ENCODE data around the gene PI4K2B.

The PI4K2B gene

DNA sequence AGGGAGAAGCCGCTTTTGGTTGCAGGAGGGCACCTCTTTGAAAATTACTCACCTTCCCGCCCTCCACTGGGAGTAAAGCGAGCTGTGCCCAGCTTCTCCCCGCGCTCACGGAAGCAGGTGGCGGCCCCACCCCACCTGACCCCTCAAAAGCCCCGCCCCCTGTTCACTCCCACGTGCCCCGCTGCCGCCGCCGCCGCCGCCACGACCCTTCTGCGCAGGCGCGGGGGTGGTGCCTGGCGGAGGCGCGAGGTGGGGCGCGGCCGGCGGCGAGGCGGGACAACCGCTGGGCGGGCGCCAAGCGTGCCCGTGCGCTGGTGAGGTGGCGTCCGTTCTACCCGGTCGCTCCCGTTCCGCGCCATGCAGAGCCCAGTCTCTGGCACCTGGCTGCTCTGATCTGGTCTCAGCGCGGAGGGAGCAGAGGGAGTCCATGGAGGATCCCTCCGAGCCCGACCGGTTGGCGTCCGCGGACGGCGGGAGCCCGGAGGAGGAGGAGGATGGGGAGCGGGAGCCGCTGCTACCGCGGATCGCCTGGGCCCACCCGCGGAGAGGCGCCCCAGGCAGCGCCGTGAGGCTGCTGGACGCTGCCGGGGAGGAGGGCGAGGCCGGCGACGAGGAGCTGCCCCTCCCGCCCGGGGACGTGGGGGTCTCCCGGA, at the start of gene PI4K2B:
Gene PI4K2B, plus strand, starts transcription at position 297 of the 653 bp plus-strand sequence. Its CDS starts 131 bp downstream, at position 428.
- TF ChIP-seq EZH2phosphoT487 (IDR thresholded peaks at IDR 0.05; ENCODE audit: borderline replicate concordance, low read length), result no peak
- TF ChIP-seq, protein P1, sequence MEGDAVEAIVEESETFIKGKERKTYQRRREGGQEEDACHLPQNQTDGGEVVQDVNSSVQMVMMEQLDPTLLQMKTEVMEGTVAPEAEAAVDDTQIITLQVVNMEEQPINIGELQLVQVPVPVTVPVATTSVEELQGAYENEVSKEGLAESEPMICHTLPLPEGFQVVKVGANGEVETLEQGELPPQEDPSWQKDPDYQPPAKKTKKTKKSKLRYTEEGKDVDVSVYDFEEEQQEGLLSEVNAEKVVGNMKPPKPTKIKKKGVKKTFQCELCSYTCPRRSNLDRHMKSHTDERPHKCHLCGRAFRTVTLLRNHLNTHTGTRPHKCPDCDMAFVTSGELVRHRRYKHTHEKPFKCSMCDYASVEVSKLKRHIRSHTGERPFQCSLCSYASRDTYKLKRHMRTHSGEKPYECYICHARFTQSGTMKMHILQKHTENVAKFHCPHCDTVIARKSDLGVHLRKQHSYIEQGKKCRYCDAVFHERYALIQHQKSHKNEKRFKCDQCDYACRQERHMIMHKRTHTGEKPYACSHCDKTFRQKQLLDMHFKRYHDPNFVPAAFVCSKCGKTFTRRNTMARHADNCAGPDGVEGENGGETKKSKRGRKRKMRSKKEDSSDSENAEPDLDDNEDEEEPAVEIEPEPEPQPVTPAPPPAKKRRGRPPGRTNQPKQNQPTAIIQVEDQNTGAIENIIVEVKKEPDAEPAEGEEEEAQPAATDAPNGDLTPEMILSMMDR (IDR thresholded peaks at IDR 0.05; ENCODE audit: low read depth, low read length, poor library complexity, severe bottlenecking), result no peak
- peaks cover 34% of the 10 kb centered on the region for H3K36me3 ChIP-seq (ENCODE audit: control insufficient read depth, low read length)
- peaks cover 12% of the 10 kb centered on the region for H3F3A ChIP-seq (ENCODE audit: control insufficient read depth, insufficient read depth)
- H3K4me3 ChIP-seq (ENCODE audit: low read length), result peak within 1 kb of the TSS; percentile 89
- H3K4me1 ChIP-seq (ENCODE audit: control insufficient read depth, low read length), result peaks cover 43% of the 10 kb centered on the region
- peak within 1 kb of the TSS; percentile 82 for H3K27ac ChIP-seq (ENCODE audit: low read depth, low read length)
- peak within 1 kb of the TSS; percentile 87 for H3K4me2 ChIP-seq (ENCODE audit: low read length)
- peaks cover 4% of the 10 kb centered on the region for H4K20me1 ChIP-seq (ENCODE audit: control insufficient read depth, insufficient read depth, low read depth, low read length)
- peaks cover 51% of the 10 kb centered on the region for H3K79me2 ChIP-seq (ENCODE audit: control insufficient read depth, low read length)
- no peaks in the 10 kb centered on the region for H3K27me3 ChIP-seq (ENCODE audit: control insufficient read depth, low read length)
- peaks cover 21% of the 10 kb centered on the region for H3K9me3 ChIP-seq (ENCODE audit: control insufficient read depth, insufficient read depth, low read length)
- H3K9me2 ChIP-seq (replicated peaks; ENCODE audit: control insufficient read depth, low read length), result no peaks in the 10 kb centered on the region

DNA sequence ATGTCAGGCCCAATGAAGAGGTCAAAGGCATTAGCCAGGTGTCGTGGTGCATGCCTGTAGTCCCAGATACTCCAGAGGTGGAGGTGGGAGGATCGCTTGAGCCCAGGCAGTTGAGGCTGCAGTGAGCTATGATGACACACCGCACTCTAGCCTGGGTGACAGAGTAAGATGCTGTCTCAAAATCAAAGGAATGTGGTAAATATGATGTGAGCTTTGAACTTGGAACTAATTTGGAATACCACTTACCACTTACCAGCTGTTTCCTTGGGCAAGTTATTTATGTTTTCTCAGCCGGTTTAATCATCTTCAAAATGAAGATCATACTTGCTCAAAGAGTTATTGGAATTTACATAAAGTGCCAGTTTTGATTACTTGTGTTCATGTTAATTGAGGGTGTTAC, 49.8 kb upstream of the PI4K2B start:
- TF ChIP-seq EZH2phosphoT487 (IDR thresholded peaks at IDR 0.05; ENCODE audit: borderline replicate concordance, low read length), result no peak
- TF ChIP-seq, protein P1 (IDR thresholded peaks at IDR 0.05; ENCODE audit: low read depth, low read length, poor library complexity, severe bottlenecking), result no peak

DNA sequence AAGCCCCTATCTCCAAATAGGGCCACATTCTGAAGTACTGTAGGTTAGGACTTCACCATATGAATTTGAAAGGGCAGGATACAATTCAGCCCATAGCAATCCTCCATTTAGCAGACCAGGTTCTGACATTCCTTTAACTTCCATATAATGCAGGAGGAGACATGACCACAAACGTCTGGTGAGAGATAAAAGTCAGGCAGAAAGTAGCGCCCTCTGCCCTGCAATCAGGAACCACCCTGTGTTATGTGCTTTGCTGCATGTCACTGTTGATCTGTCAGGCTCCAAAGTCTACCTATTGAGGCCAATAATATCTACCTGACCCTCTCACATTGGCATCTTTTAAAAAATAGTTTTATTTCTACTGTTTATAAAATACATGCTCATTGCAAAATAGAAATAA, 43.4 kb upstream of the PI4K2B start:
- Histone ChIP-seq H3K9me3 (ENCODE audit: control insufficient read depth, insufficient read depth, low read length) (no peaks in the 10 kb centered on the region), H3K27ac (ENCODE audit: low read depth, low read length) (no peak overlapping the region), H3K27me3 (ENCODE audit: control insufficient read depth, low read length) (no peaks in the 10 kb centered on the region), H3K36me3 (ENCODE audit: control insufficient read depth, low read length) (no peaks in the 10 kb centered on the region), H3K79me2 (ENCODE audit: control insufficient read depth, low read length) (no peaks in the 10 kb centered on the region), H3K4me3 (ENCODE audit: low read length) (no peak overlapping the region), H3K4me1 (ENCODE audit: control insufficient read depth, low read length) (no peaks in the 10 kb centered on the region), H3F3A (ENCODE audit: control insufficient read depth, insufficient read depth) (no peaks in the 10 kb centered on the region), H3K9me2 (replicated peaks; ENCODE audit: control insufficient read depth, low read length) (no peaks in the 10 kb centered on the region), H3K4me2 (ENCODE audit: low read length) (no peak overlapping the region), H4K20me1 (ENCODE audit: control insufficient read depth, insufficient read depth, low read depth, low read length) (no peaks in the 10 kb centered on the region)
- TF ChIP-seq, protein P1 (IDR thresholded peaks at IDR 0.05; ENCODE audit: low read depth, low read length, poor library complexity, severe bottlenecking), result no peak
- TF ChIP-seq EZH2phosphoT487 (IDR thresholded peaks at IDR 0.05; ENCODE audit: borderline replicate concordance, low read length), result no peak

More for the DNA sequence above, 49.8 kb upstream of the PI4K2B start:
- no peaks in the 10 kb centered on the region for H3K79me2 ChIP-seq (ENCODE audit: control insufficient read depth, low read length)
- no peaks in the 10 kb centered on the region for H3K9me3 ChIP-seq (ENCODE audit: control insufficient read depth, insufficient read depth, low read length)
- H3K9me2 ChIP-seq (replicated peaks; ENCODE audit: control insufficient read depth, low read length), result no peaks in the 10 kb centered on the region
- H3F3A ChIP-seq (ENCODE audit: control insufficient read depth, insufficient read depth), result no peaks in the 10 kb centered on the region
- H3K27me3 ChIP-seq (ENCODE audit: control insufficient read depth, low read length), result no peaks in the 10 kb centered on the region
- H3K36me3 ChIP-seq (ENCODE audit: control insufficient read depth, low read length), result no peaks in the 10 kb centered on the region
- H3K4me1 ChIP-seq (ENCODE audit: control insufficient read depth, low read length), result peaks cover 5% of the 10 kb centered on the region; the same call in 1 of the 2 replicates
- no peak overlapping the region for H3K4me2 ChIP-seq (ENCODE audit: low read length)
- H4K20me1 ChIP-seq (ENCODE audit: control insufficient read depth, insufficient read depth, low read depth, low read length), result no peaks in the 10 kb centered on the region
- no peak overlapping the region for H3K27ac ChIP-seq (ENCODE audit: low read depth, low read length)
- no peak overlapping the region for H3K4me3 ChIP-seq (ENCODE audit: low read length)

All from DOHH2 (cell line).